ENCODE data around the gene USP22.

GRCh38 chr17:21028192-21028591, 14.6 kb downstream of the USP22 start:
- TF ChIP-seq FOS (IDR thresholded peaks at IDR 0.05; ENCODE audit: low read depth, low read length) = no peak
- no peak for TF ChIP-seq CTCF (conservative IDR thresholded peaks at IDR 0.05; ENCODE audit: low read depth, low read length)
- no peak for TF ChIP-seq MAFK (IDR thresholded peaks at IDR 0.05; ENCODE audit: low read depth, low read length)
- TF ChIP-seq POLR2A (IDR thresholded peaks at IDR 0.05; ENCODE audit: low read depth, low read length) = no peak
- no peak for TF ChIP-seq USF2 (IDR thresholded peaks at IDR 0.05; ENCODE audit: low read depth, low read length)
- TF ChIP-seq SMC3 (IDR thresholded peaks at IDR 0.05; ENCODE audit: low read depth, low read length) = no peak
- TF ChIP-seq ELK1 (IDR thresholded peaks at IDR 0.05; ENCODE audit: borderline replicate concordance, low read depth, low read length) = no peak
- TF ChIP-seq CEBPB (IDR thresholded peaks at IDR 0.05; ENCODE audit: low read depth, low read length) = no peak
- no peak for TF ChIP-seq MAZ (IDR thresholded peaks at IDR 0.05; ENCODE audit: borderline replicate concordance, low read depth, low read length)
- no peak for TF ChIP-seq RAD21 (IDR thresholded peaks at IDR 0.05; ENCODE audit: low read length)
- no peak for TF ChIP-seq CHD1 (IDR thresholded peaks at IDR 0.05; ENCODE audit: low read depth, low read length)
